GM19025 (cell line): ENCODE measurements around the gene TMEM164.
A peak's percentile ranks its signal among the peaks of the same experiment; 100 is the strongest.

ENCODE experiments used
- ATAC-seq: cut with Tn5 transposase; IDR thresholded peaks from one replicate; pipeline ENCODE4 v1.9.1; 2021; ENCODE audit warnings: mild to moderate bottlenecking, low read depth, moderate library complexity; ENCODE audit not compliant: unreplicated experiment

The TMEM164 gene

DNA sequence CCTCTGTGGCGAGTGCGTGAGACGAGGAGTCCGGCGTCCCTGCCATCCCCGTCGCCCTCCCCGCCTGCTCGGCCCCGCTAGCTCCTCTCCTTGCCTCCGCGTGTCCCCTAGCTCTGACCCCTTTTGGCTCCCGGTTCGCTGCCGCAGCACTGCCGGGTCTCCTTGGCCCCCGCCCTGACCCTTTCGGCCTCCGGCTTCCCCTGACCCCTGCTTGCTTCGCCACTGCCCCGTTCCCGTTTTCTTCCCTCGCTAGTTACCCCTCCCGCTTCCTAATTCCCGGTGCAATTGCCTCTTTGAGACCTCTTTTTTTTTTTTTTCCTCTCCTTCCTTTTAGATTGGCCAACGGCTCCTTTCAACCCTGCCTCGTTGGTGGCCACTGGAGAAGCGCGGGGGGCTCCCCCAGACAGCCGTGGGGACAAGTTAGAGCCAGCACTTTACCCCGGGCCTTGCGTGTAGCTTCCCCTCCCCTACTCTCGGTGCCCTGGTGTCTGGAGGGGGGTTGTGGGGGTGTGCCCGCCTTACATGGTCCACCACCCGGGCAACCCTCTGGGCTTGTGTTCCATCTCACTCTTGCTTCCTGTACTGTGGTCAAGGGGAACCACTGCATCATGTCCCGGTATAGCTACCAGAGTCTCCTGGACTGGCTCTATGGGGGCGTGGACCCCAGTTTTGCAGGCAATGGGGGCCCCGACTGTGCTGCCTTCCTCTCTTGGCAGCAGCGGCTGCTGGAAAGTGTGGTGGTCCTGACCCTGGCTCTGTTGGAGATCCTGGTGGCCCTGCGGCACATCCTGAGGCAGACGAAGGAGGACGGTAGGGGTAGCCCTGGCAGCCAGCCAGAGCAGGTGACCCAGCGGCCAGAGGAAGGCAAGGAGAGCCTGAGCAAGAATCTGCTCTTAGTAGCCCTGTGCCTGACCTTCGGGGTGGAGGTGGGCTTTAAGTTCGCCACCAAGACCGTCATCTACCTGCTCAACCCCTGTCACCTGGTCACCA lies 548 bp downstream of the TMEM164 start:
- peak; percentile 2 for ATAC-seq

DNA sequence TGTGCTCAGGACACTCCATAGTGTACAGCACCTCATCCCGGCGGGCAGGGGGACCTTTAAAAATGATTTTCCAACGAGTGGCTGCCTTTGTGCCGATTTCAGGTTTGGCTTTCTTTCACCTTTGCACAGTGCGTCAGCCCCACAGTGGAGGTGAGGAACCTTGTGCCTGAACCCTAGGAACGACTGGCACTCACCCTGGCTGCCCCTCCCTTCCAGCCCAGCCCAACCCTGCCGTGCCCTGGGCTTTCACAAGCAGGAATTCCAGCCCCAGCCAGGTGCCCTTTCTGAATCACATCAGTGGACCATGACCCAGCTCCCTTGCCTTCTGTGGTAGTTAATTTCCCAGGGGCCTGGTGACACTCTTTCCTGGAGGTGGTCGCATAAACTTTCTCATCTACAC lies 1.3 kb downstream of the TMEM164 start:
- no peak for ATAC-seq

DNA sequence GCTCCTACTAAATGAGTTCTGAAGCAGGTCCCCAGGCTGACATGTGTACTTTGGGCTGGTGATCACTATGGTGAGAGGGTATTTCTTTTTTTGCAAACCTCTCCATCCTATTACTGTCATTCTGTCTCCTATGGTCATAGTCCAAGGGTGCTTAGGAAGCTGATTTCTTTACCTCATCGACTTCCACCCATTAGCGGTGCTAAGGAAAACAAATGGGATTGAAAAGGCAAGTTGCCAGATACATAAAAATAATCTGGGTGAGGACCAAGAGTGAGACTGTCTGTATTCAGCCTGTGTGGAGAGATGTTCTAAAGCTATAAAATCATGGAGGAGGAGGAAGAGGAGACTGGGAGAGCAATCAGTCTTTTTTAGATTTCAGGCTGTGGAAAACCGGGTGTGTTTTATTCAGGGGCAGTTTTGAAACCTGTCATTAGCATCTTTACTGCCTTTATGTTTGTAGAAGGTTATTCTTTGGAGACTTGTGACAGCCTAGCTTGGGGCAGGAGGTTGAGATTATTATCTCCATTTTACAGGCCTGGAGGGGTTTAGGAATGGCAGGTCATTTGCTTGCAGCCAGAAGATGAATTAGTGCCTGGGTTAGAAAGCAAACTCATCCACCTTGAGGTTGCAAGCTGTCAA lies 1.9 kb downstream of the TMEM164 start:
- ATAC-seq = no peak

DNA sequence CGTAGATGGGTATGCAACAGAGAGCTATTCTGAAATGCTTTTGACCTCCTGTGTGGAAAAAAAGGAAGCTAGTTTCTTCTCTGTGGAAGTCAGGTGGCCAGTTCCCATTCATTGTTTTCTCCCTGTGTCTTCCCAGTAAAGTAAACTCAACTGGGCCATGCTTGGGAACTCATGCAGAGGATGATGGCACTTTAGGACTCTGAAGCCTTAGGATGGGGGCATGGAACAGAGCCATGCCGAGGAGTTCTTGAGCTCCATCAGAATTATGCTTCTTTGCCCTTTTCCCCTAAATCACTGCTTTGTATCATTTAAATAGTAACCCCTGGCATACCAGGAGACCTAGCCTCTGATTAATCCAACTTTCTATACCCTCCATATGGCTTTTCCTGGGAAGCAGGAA lies 3.2 kb downstream of the TMEM164 start:
- ATAC-seq = no peak

DNA sequence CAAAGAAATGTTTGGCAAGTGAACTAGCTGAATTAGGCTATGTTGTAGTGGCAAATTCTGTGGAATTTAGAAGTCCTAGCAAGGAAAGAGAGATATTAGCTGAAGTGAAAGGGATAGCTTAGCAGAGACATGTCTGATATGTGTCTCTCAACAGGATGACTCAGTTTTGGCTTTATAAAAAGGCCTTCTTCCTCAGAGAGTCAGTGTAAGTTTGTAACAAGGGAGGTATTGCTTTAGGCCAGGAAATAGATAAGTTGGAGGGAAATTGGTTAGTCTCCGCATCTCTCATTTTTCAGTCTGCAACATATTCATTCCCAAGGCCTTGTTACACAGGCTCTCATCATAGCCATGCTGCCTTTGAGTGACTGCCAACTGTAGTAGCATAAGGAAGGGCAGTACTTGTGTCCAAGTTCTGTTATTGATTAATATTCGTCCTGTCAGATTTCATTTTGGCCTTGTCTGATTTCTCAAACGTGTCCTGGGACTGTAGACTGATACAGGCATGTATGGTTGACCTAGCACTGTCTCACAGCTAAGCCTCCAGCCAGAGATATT lies 4.0 kb downstream of the TMEM164 start:
- ATAC-seq = no peak

DNA sequence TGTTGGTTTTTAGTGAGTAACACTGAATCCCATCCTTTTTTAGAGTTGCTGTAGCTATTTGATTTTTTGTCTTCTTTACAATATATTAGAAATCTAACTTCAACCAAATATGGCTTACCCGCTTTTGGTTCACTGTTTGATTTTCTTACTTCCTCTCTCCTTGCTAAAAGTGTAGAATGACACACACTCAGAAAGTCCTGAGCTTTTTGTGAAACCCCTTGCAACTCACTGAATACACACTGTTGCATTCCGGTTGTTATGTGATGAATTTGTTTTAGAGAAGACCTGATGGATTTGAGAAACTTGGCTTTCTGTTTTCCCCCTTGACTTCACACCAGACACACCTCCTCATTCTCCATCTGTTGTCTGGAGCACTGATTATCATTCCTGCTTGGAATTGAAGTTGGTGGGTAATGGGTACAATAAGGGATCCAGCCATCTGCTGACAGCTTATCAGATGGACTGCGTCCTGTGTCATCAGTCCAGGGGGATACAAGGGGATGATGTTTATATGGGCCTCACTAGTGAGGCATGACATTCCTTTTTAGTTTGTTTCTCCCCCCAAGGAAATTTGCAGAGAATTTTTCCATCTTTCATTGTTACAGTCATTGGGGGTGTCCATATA lies 5.2 kb downstream of the TMEM164 start:
- ATAC-seq = no peak

DNA sequence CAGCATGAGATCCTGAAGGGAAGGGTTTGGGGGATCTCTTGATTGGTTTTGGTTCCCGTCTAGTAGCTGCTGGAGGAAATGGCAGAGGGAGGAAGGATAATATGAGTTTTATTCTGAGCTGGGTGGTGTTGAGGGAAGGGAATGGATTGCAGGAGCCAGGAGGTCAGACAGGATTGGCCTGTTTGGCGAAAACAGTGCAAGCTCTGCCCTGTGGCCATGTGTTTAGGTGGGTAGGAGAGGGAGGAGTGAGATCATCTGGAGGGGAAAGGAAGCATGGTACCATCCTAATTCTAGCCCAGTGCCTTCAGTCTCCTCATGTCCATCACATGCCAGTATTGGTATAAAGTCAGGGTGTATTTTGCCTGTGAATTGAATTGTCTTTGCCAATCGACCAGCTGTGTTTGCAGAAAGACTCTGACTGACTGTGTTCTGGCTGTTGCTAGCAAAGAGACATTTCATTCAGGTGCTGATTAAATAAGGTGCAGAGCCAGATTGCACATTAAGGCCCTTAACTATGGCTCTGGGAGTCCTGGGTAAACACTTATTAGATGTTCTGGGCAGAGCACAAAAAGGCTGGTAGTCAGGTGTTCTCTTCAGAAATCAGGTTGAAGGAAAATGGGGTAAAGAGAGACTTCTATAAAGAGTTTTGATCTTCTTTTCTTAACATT lies 10.0 kb downstream of the TMEM164 start:
- no peak for ATAC-seq

DNA sequence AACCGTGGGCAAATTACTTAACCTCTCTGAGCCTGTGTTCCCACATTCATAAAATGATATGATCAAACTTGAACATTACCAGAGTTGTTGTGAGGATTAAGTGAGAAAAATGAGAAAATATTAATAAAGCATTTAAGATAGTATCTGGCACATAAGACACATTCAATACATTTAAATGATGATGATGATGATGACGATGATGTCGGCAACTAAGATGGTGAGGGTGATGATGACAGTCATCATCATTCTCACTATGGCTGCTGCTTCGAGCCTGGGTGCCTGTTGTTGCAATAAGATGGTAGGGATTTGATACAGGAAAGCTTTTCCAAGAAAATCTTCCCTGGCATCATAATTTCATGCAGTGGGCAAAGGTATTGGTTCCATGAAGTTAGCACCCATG lies 11.1 kb downstream of the TMEM164 start:
- no peak for ATAC-seq

DNA sequence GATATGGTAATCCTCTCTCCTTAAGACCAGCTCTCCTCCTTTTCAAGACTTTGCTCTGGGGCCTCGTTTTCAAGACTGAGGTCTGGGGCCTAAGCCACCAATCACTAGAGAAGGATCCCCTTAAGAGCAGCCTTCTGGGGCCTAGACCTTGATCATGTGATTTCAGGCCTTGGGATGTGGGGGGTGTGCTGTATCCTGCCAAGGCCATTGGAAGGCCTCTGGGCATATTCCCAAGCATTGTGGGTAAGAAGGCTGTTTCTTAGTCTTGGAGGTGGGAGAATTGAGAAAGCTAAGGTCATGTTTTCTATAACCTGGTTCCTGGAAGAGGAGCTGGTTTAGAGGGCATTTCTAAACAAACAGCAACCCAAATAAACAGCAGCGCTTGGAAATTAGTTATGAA lies 12.1 kb downstream of the TMEM164 start:
- ATAC-seq = no peak

DNA sequence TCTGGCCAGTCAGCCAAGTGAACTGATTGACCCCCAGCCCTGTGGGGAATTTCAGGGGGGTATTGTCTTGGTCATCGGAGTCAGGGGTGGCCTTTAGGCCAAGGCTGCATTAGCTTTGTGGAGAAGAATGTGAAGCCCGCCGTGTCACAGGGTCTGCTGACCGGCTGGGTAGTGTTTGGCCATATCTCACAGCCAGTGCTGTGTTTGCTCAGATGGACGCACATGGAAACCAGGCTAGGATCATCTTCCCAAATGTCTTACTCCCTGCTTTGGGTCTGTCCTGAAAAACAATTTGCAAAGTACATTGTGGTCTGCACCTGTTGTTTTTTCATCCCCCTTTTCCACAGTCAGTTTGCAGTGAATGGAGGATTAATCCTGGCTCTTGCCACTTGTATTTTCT lies 13.0 kb downstream of the TMEM164 start:
- ATAC-seq = no peak

DNA sequence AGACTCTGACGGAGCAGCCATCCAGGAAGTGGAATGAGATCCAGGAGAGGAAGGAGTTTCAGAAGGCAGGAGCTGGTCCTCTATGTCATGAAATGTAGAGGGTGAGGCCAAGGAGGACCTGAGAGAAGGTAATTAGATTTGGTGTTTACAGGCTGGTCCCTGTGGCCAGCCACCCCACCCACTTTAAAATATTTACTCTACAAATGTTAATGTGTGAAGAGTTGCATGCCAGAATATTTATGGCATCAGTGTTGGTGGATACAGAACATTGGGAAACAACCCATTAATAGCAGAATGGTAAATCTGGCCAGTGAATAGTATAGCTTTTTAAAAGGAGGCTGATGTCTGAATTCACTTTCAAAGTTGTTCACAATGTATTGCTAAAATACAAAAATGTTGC lies 17.6 kb downstream of the TMEM164 start:
- no peak for ATAC-seq

DNA sequence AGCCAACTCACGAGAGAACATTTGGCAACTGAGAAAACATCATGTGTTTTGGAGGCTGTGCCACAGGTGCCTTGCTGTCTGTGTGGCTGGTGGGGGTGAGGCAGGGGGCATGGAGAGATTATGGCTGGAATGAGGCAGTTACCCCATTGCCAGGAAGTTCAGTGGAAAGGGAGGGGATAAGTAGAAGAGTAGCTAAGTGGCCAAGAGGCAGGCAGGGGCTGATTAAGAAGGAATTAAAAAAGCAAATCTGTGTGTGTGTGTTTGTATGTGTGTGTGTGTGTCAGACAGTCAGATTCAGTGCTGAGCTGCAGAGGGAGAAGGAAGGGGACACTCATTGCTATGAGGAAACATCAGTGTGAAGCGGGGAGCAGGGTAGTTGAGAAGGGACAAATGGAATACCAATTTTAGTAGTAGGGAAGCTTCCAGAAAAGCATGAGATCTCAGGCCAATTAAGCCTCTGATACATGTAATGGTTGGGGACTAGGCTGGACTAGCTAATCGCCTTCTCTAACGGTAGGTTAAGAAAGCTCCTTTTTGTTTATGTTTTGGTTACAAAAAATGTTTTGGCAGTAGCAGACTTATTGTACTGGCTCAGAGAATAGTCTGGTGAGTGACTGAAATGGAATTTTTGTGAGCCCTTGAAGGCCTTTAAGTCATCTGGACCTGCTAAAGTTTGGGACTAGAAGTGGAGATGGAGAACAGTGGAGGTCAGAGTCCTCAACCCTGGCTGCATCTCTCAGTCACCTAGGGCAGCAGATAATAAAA lies 18.5 kb downstream of the TMEM164 start:
- no peak for ATAC-seq

DNA sequence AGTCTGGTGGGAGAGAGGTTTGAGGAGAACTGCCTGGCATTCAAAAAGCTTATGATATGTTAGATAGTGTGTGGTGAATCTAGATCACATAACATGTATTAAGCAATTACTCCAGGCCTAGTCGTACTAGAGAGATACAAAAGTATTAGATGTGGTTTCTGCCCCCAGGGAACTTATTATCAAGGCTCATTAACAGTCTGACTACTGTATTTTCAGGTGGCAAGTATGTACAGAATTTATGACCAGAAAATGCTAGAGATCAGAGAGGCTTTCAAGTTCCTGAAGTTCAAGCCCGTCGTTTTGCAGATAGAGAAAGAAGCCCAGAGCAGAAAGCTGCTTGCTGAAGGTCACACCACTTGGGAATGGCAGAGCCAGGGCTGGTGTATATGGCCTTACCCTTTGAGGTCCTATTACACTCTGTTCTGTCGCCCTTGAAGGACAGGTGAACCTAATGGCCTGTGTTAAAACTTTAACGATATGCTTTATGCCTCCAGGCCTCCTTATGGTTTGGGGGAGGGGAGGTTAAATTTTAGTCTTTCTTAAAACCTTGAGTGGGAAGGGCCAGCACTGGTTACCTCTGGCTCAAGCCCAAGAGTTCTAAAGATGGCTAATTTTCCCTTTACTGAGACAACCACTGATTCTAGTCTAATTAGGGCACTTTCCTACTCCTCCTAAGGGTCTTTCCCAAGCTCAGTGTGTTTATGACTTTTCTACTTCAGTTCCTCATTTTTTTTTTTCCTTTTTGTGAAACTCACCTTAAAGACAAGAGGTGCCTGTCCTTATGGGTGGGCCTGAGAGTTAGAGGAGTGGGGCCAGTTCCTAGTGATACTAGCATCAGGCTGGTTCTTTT lies 19.9 kb downstream of the TMEM164 start:
- ATAC-seq = no peak

DNA sequence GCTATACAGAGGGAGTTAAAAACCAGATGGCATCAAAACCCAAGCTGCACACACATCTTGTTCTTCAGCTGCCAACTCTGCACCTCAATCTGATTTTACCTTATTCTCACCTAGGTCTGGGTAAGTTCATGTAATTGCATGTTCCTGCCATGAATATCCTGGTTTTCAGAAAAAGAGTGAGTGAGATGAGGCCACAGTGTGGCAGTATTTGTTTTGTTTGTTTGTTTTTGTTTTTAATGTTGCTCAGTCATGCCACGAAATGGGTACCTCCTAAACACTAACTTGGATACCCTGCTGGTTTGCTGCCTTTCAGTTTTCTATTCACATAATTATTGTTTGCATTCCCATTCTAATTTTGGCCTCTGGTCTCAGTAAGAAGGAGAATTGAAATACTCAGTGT lies 22.5 kb downstream of the TMEM164 start:
- ATAC-seq = no peak

DNA sequence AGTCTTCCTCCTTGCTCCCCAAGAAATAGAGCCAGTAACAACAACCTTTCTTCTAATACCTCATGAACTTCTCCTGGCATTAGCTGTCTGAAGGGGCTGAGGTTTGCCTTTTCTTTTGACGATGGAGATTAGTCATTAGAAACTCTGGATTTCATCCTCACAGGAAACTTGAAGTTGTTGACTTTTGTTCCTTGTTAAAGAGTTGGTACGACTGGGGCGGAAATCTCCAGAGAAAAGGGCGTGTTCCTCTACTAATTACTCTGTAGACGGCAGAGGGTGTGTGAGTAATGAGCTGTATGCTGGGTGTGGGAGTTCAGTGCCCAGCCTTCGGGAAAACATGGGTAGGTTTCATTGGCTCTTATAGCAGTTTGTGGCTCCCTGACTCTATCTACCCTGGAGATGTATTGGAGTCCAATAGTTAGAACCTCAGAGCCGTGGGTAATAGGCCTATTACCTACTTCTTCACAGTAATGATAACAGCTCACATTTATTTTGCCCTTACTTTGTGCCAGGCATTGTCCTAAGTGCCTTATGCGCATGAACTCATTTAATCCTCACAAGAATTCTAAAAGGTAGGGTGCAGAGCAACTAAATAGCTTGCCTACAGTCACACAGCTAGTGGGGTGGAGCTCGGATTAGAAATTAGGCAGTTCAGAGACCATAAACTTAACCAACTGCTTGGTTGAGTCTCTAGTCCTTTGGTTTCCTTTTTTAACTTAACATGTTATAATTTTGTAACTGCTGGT lies 23.4 kb downstream of the TMEM164 start:
- ATAC-seq = no peak

DNA sequence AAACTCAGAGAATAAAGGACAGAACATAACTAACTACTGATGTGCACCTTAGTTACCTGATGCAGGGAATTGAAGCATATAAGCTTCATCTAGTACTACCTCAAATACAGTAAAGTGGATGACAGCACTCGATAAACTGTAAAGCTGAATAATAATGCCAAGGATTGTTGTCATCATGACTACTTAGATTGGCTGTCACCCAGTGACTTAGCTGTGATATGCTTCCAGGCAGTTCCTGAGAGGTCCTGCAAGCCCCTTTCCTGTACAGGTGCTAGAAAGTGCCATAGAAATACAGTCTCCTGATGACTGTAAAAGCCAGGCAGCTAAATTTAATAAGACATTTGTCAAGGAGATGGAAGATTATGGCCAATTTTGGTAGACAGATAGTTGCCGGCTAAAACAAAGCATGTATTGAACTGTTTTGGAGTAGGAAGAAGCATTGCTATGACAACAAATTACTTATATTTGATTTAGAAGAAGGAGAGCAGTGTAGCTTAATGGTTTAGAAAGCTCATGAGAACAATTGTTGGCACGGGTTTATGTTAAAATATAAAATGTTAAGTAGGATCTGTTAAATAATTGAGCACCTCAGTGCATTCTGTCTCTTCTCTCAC lies 29.7 kb downstream of the TMEM164 start:
- no peak for ATAC-seq

DNA sequence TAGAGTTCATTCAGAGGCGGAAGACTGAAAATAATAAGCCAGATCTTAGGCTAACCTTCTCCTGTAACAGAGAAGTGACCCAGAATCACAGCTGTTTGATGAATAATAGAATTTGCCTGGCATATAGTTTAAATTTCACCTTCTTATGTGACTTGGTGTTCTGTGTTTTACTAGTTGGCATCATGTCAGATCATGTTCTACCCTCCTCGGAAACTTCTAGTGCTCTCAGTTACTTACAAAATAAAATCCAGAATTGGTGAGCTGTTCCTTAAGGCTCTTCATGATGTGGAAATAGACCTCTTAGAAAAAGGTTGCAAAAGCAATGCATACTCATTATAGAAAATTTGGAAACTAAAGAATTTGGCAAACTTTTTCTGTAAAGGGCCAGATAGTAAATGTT lies 31.1 kb downstream of the TMEM164 start:
- ATAC-seq = no peak
